ENCODE measurements around the gene DNAJC3.

DNA sequence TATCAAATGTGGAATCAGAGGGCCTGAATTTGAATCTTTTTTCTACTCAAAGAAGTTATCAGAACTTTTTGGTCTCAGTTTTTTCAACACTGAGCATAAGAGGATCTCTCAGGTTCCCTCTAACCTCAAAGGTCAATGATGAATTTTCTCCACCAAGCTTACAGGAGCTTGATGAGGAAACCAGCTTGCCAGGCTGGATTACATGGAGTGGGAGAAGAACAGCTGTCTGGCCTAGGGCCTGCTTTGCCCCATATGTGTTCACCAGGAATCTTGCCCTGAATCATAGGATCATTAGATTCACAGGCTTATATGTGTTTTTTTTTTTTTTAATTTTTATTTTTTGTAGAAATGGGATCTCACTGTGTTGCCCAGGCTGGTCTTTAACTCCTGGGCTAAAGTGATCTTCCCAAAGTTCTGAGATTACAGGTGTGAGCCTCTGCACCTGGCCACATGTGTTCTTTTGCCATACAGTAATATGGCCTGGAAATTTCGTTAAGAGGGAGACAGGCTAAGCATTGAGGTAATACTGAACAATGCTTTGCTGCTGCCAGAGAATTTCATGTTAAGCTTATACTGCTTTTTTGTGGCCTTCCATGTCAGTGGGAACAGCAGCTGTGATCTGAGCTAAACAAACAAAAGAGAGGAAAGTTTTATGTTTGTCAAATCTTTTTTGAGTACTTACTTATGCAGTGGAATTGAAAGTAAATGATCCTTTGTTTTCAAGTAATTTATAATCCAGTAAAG, 110.6 kb downstream of the DNAJC3 start:
- TF ChIP-seq FOSL2 (IDR thresholded peaks at IDR 0.05; ENCODE audit: borderline replicate concordance, low read depth) (no peak), YY1 (IDR thresholded peaks at IDR 0.05; ENCODE audit: low read depth) (no peak), RCOR1 (IDR thresholded peaks at IDR 0.05; ENCODE audit: low read length) (no peak), TAF1 (IDR thresholded peaks at IDR 0.05; ENCODE audit: borderline replicate concordance, low read depth, low read length) (no peak), MXI1 (IDR thresholded peaks at IDR 0.05; ENCODE audit: low read depth, low read length) (no peak), RXRA (IDR thresholded peaks at IDR 0.05; ENCODE audit: borderline replicate concordance, low read depth) (no peak), EP300 (IDR thresholded peaks at IDR 0.05; ENCODE audit: borderline replicate concordance in 1 of 2, low read depth in 1 of 2, low read length in 1 of 2) (no peak), SMC3 (IDR thresholded peaks at IDR 0.05; ENCODE audit: low read depth, low read length) (no peak), RFX5 (IDR thresholded peaks at IDR 0.05; ENCODE audit: low read length) (no peak), CHD2 (IDR thresholded peaks at IDR 0.05; ENCODE audit: low read length, partially characterized antibody) (no peak)
- TF ChIP-seq, protein P1, sequence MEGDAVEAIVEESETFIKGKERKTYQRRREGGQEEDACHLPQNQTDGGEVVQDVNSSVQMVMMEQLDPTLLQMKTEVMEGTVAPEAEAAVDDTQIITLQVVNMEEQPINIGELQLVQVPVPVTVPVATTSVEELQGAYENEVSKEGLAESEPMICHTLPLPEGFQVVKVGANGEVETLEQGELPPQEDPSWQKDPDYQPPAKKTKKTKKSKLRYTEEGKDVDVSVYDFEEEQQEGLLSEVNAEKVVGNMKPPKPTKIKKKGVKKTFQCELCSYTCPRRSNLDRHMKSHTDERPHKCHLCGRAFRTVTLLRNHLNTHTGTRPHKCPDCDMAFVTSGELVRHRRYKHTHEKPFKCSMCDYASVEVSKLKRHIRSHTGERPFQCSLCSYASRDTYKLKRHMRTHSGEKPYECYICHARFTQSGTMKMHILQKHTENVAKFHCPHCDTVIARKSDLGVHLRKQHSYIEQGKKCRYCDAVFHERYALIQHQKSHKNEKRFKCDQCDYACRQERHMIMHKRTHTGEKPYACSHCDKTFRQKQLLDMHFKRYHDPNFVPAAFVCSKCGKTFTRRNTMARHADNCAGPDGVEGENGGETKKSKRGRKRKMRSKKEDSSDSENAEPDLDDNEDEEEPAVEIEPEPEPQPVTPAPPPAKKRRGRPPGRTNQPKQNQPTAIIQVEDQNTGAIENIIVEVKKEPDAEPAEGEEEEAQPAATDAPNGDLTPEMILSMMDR (IDR thresholded peaks at IDR 0.05), result no peak
